Measurements from ENCODE around the gene COMT. TPM values are rescaled to one million over a fixed set of nuclear protein-coding genes. Genes with fewer than 3 reads are reported as not detected.

The COMT gene
- total RNA-seq, 1 donor, result 288 TPM

- Histone ChIP-seq H3K9me3 (ENCODE audit: low read depth, low read length) (no peaks in the 10 kb centered on the region), H3K36me3 (ENCODE audit: insufficient read depth, low read length) (peaks cover 34% of the 10 kb centered on the region), H3K79me2 (ENCODE audit: insufficient read depth, low read length) (no peaks in the 10 kb centered on the region), H3K27me3 (ENCODE audit: insufficient read depth, low read length) (no peaks in the 10 kb centered on the region), H2AFZ (ENCODE audit: low read length) (no peak overlapping the region), H3K4me2 (ENCODE audit: insufficient read depth, low read length) (no peak overlapping the region), H3K4me3 (ENCODE audit: insufficient read depth, low read length) (no peak overlapping the region), H4K20me1 (ENCODE audit: insufficient read depth, low read length) (no peaks in the 10 kb centered on the region), H3K27ac (ENCODE audit: low read depth, low read length) (no peak overlapping the region), H3K4me1 (ENCODE audit: insufficient read depth, low read length) (no peaks in the 10 kb centered on the region)
- DNase-seq (ENCODE audit: insufficient read length, low spot score, missing footprints), result peak; percentile 56
- no peak for TF ChIP-seq CTCF (IDR thresholded peaks at IDR 0.05; ENCODE audit: extremely low read depth, low read depth, low read length)
These were observed 24.6 kb upstream of the COMT start for GRCh38 chr22:19916941-19917340.

GRCh38 chr22:19917389-19918138 is 24.0 kb upstream of the COMT start:
- Histone ChIP-seq H3K4me1 (ENCODE audit: insufficient read depth, low read length) (no peaks in the 10 kb centered on the region), H4K20me1 (ENCODE audit: insufficient read depth, low read length) (no peaks in the 10 kb centered on the region), H3K27me3 (ENCODE audit: insufficient read depth, low read length) (no peaks in the 10 kb centered on the region), H3K4me3 (ENCODE audit: insufficient read depth, low read length) (no peak overlapping the region), H3K4me2 (ENCODE audit: insufficient read depth, low read length) (no peak overlapping the region), H3K27ac (ENCODE audit: low read depth, low read length) (no peak overlapping the region), H3K9me3 (ENCODE audit: low read depth, low read length) (no peaks in the 10 kb centered on the region), H3K36me3 (ENCODE audit: insufficient read depth, low read length) (peaks cover 34% of the 10 kb centered on the region), H3K79me2 (ENCODE audit: insufficient read depth, low read length) (no peaks in the 10 kb centered on the region), H2AFZ (ENCODE audit: low read length) (no peak overlapping the region)
- no peak for TF ChIP-seq CTCF (IDR thresholded peaks at IDR 0.05; ENCODE audit: extremely low read depth, low read depth, low read length)
- DNase-seq (ENCODE audit: insufficient read length, low spot score, missing footprints), result no peak

GRCh38 chr22:19918332-19919106 is 23.1 kb upstream of the COMT start:
- H2AFZ ChIP-seq (ENCODE audit: low read length), result no peak overlapping the region
- H3K4me2 ChIP-seq (ENCODE audit: insufficient read depth, low read length), result no peak overlapping the region
- no peaks in the 10 kb centered on the region for H3K9me3 ChIP-seq (ENCODE audit: low read depth, low read length)
- no peaks in the 10 kb centered on the region for H3K79me2 ChIP-seq (ENCODE audit: insufficient read depth, low read length)
- H3K27ac ChIP-seq (ENCODE audit: low read depth, low read length), result no peak overlapping the region
- H3K27me3 ChIP-seq (ENCODE audit: insufficient read depth, low read length), result no peaks in the 10 kb centered on the region
- H4K20me1 ChIP-seq (ENCODE audit: insufficient read depth, low read length), result no peaks in the 10 kb centered on the region
- no peaks in the 10 kb centered on the region for H3K4me1 ChIP-seq (ENCODE audit: insufficient read depth, low read length)
- peaks cover 31% of the 10 kb centered on the region for H3K36me3 ChIP-seq (ENCODE audit: insufficient read depth, low read length)
- no peak overlapping the region for H3K4me3 ChIP-seq (ENCODE audit: insufficient read depth, low read length)
- DNase-seq (ENCODE audit: insufficient read length, low spot score, missing footprints), result peak; percentile 82
- no peak for TF ChIP-seq CTCF (IDR thresholded peaks at IDR 0.05; ENCODE audit: extremely low read depth, low read depth, low read length)

DNA sequence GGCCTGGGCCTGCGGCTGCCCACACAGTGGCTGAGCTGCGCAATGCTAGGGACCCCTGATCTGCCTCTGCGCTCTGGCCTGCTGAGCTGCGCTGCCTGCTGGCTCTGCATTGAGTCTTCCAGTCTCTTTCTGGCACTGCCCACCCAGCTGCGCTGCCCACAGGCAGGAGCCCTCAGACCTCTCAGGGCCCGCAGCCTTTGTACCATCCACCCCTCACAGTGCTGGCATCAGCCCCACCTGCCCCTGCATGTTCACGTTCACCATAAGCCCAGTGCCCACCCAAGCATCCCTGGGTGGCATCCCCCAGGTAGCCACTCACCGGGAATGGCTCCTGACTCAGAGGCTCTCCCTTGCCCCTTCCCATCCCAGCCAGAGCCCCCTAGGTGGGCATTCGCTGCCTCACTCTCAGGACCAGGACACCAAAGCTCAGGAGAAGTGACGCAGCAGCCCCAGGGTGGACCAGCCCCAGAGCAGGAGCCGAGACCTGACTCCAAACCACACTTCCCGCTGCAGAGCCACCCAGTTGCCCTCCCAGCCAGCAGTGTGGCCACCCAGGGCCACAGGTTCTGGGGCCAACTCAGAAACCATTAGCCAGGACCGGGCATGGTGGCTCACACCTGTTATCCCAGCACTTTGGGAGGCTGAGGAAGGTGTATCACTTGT is 21.7 kb upstream of the COMT start:
- no peak overlapping the region for H3K27ac ChIP-seq (ENCODE audit: low read depth, low read length)
- H2AFZ ChIP-seq (ENCODE audit: low read length), result no peak overlapping the region
- H4K20me1 ChIP-seq (ENCODE audit: insufficient read depth, low read length), result peaks cover 4% of the 10 kb centered on the region
- no peak overlapping the region for H3K4me3 ChIP-seq (ENCODE audit: insufficient read depth, low read length)
- H3K9me3 ChIP-seq (ENCODE audit: low read depth, low read length), result no peaks in the 10 kb centered on the region
- H3K79me2 ChIP-seq (ENCODE audit: insufficient read depth, low read length), result no peaks in the 10 kb centered on the region
- peaks cover 20% of the 10 kb centered on the region for H3K36me3 ChIP-seq (ENCODE audit: insufficient read depth, low read length)
- H3K27me3 ChIP-seq (ENCODE audit: insufficient read depth, low read length), result no peaks in the 10 kb centered on the region
- TF ChIP-seq CTCF (IDR thresholded peaks at IDR 0.05; ENCODE audit: extremely low read depth, low read depth, low read length), result no peak
- H3K4me1 ChIP-seq (ENCODE audit: insufficient read depth, low read length), result no peaks in the 10 kb centered on the region
- H3K4me2 ChIP-seq (ENCODE audit: insufficient read depth, low read length), result no peak overlapping the region
- no peak for DNase-seq (ENCODE audit: insufficient read length, low spot score, missing footprints)

All from osteoblast (primary cell).